Measurements from ENCODE around the gene GOSR2. TPM values are rescaled to one million over a fixed set of nuclear protein-coding genes. Genes with fewer than 3 reads are reported as not detected.
A peak's percentile ranks its signal among the peaks of the same experiment; 100 is the strongest.

GOSR2 gene
- total RNA-seq, 1 experiment from 2014 or later: 52.9 TPM

DNA sequence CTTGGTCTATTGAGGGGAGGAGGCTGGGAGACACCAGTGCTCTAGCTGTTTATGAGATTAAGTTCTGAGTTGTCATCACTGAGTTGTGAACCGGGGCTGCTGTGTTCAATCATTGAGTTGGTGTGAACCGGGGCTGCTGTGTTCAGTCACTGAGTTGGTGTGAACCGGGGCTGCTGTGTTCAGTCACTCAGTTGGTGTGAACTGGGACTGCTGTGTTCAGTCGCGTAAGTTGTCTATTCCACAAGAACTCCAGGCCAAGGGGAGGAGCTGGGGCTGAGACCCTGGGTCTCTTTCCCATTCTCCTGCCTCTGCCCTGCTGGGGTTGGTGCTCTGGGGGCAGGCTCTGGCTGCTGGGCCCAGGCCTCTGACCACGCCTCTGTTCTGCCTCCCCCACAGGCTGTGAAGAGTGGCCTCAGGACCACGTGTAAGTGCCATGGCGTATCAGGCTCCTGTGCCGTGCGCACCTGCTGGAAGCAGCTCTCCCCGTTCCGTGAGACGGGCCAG lies 47.1 kb upstream of the GOSR2 start:
- Histone ChIP-seq H4K20me1 (ENCODE audit: insufficient read depth) (no peaks in the 10 kb centered on the region), H3K36me3 (ENCODE audit: control insufficient read depth in 1 of 2, insufficient read depth in 2 of 2, low read length in 2 of 2) (no peaks in the 10 kb centered on the region), H3K9me2 (ENCODE audit: insufficient read depth) (no peaks in the 10 kb centered on the region), H2AFZ (ENCODE audit: low read depth, low read length, poor library complexity, severe bottlenecking) (peak overlapping the region; percentile 51), H3K27me3 (ENCODE audit: insufficient read depth, low read length) (no peaks in the 10 kb centered on the region), H3K79me2 (ENCODE audit: insufficient read depth, low read length) (no peaks in the 10 kb centered on the region), H3K4me3 (replicated peaks in 1 of 2; ENCODE audit: low read depth in 1 of 2, low read length in 2 of 2) (no peak overlapping the region), H3K27ac (ENCODE audit: low read depth, low read length) (no peak overlapping the region; the same call in 1 of the 2 replicates), H3K9ac (ENCODE audit: low read length) (no peak overlapping the region), H3K4me2 (ENCODE audit: low read length) (peak overlapping the region; percentile 60), H3K9me3 (ENCODE audit: control insufficient read depth in 1 of 2, insufficient read depth in 1 of 2, low read depth in 1 of 2, low read length in 2 of 2) (no peaks in the 10 kb centered on the region), H3K4me1 (ENCODE audit: control insufficient read depth in 1 of 2, insufficient read depth in 2 of 2, low read length in 2 of 2) (peaks cover 3 to 10% of the 10 kb centered on the region in 2 experiments; a peak in 3 of 4 replicates)
- no peak for TF ChIP-seq SIN3A (IDR thresholded peaks at IDR 0.05; ENCODE audit: low read depth)
- TF ChIP-seq, protein P1, sequence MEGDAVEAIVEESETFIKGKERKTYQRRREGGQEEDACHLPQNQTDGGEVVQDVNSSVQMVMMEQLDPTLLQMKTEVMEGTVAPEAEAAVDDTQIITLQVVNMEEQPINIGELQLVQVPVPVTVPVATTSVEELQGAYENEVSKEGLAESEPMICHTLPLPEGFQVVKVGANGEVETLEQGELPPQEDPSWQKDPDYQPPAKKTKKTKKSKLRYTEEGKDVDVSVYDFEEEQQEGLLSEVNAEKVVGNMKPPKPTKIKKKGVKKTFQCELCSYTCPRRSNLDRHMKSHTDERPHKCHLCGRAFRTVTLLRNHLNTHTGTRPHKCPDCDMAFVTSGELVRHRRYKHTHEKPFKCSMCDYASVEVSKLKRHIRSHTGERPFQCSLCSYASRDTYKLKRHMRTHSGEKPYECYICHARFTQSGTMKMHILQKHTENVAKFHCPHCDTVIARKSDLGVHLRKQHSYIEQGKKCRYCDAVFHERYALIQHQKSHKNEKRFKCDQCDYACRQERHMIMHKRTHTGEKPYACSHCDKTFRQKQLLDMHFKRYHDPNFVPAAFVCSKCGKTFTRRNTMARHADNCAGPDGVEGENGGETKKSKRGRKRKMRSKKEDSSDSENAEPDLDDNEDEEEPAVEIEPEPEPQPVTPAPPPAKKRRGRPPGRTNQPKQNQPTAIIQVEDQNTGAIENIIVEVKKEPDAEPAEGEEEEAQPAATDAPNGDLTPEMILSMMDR (IDR thresholded peaks at IDR 0.05 in 2 of 3, conservative IDR thresholded peaks at IDR 0.05 in 1 of 3; ENCODE audit: borderline replicate concordance in 1 of 3, insufficient read depth in 1 of 3, low read depth in 2 of 3, low read length in 2 of 3): no peak
- no peak for TF ChIP-seq ZNF274 (IDR thresholded peaks at IDR 0.05; ENCODE audit: low read depth, low read length)
- no peak for TF ChIP-seq EZH2 (IDR thresholded peaks at IDR 0.05)
- TF ChIP-seq POLR2A (IDR thresholded peaks at IDR 0.05; ENCODE audit: borderline replicate concordance, extremely low read depth, insufficient read depth, insufficient read length): no peak
- no peak for TF ChIP-seq REST (IDR thresholded peaks at IDR 0.05; ENCODE audit: low read depth)
- TF ChIP-seq EZH2phosphoT487 (IDR thresholded peaks at IDR 0.05; ENCODE audit: borderline replicate concordance): no peak
- no peak for TF ChIP-seq CBX3 (IDR thresholded peaks at IDR 0.05; ENCODE audit: low read depth)
- no peak for TF ChIP-seq SP1 (IDR thresholded peaks at IDR 0.05; ENCODE audit: low read depth)
- TF ChIP-seq ELF1 (IDR thresholded peaks at IDR 0.05; ENCODE audit: borderline replicate concordance, low read depth): no peak
- TF ChIP-seq FOSL1 (IDR thresholded peaks at IDR 0.05; ENCODE audit: low read depth): no peak
- TF ChIP-seq ZFX (IDR thresholded peaks at IDR 0.05): no peak
- no peak for TF ChIP-seq CEBPB (IDR thresholded peaks at IDR 0.05; ENCODE audit: low read depth)
- TF ChIP-seq, protein P2, sequence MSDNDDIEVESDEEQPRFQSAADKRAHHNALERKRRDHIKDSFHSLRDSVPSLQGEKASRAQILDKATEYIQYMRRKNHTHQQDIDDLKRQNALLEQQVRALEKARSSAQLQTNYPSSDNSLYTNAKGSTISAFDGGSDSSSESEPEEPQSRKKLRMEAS (IDR thresholded peaks at IDR 0.05): no peak
- no peak for TF ChIP-seq JUND (IDR thresholded peaks at IDR 0.05)
- no peak for TF ChIP-seq RAD21 (IDR thresholded peaks at IDR 0.05; ENCODE audit: low read depth)
- no peak for TF ChIP-seq TCF7L2 (IDR thresholded peaks at IDR 0.05; ENCODE audit: borderline replicate concordance, extremely low read depth, insufficient read depth, insufficient read length)
- intact Hi-C loops (cut with micrococcal nuclease): no loop called here
- ATAC-seq (no peak), DNase-seq (ENCODE audit: low read depth, low spot score) (no peak)
- ChIA-PET RAD21 (ENCODE audit: low non-redundant PET in 1 of 2, low total read pairs in 2 of 2, uncharacterized antibody in 2 of 2, unreplicated experiment in 2 of 2) (interaction anchor here in 1 of 2 experiments (1.3 kb wide), 1 partner anchor 40 kb away, joined by 4 read pairs; no protein-coding TSS in a partner anchor), POLR2A (no interaction called here), CTCF (interaction anchor here (1.0 to 2.0 kb wide), 9 partner anchors 9 to 93 kb away, joined by 3 to 10 read pairs (median 5); no protein-coding TSS in a partner anchor)
- BruUV-seq (replicated peaks): no TSS peak

All from HCT116 (cell line).